ENCODE data around the gene PRR18.

- no peak for TF ChIP-seq TCF12 (IDR thresholded peaks at IDR 0.05; ENCODE audit: low read depth, low read length)
- no peak for TF ChIP-seq TBP (IDR thresholded peaks at IDR 0.05; ENCODE audit: low read depth, low read length)
- no peak for TF ChIP-seq TAF7 (optimal IDR thresholded peaks at IDR 0.05; ENCODE audit: borderline replicate concordance, low read depth, low read length)
- no peak for TF ChIP-seq RFX5 (IDR thresholded peaks at IDR 0.05; ENCODE audit: borderline replicate concordance, low read depth, low read length)
- TF ChIP-seq JUN (IDR thresholded peaks at IDR 0.05; ENCODE audit: low read depth, low read length), result no peak
- TF ChIP-seq CTCF (IDR thresholded peaks at IDR 0.05; ENCODE audit: control extremely low read depth in 1 of 3, insufficient read depth in 1 of 3, low read depth in 1 of 3, low read length in 3 of 3), result no peak
- no peak for TF ChIP-seq EZH2 (IDR thresholded peaks at IDR 0.05; ENCODE audit: low read depth, low read length, severe bottlenecking)
- TF ChIP-seq USF2 (IDR thresholded peaks at IDR 0.05; ENCODE audit: low read length), result no peak
These were observed 10.7 kb upstream of the PRR18 start for GRCh38 chr6:166318649-166319600.

Measured in H1 (cell line).